Measurements from ENCODE around the gene KCNAB2.

Gene KCNAB2

DNA sequence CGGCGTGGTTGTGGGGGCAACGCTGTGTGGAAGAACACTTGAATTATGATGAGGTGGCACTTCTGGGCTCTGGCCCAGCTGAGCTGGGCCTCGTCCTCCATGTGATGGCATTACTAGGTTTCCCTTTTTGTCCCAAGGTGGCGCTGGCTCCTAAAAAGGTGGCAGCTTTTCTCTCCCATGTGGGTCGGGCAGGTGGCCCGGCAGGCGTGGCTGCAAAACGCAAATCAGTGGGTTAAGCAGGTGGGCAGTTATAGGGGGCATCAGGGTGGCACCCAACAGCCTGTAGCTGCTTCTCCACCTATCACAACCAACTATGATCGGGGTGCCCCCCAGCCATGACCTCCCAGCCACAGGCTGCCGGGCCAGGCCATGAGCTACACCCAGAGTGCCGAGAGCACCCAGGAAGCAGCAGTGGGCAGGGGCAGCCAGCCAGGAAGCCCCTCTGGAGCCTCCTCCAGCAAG lies 59.6 kb downstream of the KCNAB2 start:
- TF ChIP-seq, protein P1, sequence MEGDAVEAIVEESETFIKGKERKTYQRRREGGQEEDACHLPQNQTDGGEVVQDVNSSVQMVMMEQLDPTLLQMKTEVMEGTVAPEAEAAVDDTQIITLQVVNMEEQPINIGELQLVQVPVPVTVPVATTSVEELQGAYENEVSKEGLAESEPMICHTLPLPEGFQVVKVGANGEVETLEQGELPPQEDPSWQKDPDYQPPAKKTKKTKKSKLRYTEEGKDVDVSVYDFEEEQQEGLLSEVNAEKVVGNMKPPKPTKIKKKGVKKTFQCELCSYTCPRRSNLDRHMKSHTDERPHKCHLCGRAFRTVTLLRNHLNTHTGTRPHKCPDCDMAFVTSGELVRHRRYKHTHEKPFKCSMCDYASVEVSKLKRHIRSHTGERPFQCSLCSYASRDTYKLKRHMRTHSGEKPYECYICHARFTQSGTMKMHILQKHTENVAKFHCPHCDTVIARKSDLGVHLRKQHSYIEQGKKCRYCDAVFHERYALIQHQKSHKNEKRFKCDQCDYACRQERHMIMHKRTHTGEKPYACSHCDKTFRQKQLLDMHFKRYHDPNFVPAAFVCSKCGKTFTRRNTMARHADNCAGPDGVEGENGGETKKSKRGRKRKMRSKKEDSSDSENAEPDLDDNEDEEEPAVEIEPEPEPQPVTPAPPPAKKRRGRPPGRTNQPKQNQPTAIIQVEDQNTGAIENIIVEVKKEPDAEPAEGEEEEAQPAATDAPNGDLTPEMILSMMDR (IDR thresholded peaks at IDR 0.05; ENCODE audit: low read depth, low read length), result no peak
- H3K36me3 ChIP-seq, result peaks cover 3% of the 10 kb centered on the region; the same call in 1 of the 2 replicates
- no peak overlapping the region for H3K4me3 ChIP-seq (ENCODE audit: low read depth, low read length)
- H3K27ac ChIP-seq, result no peak overlapping the region
- H3K27me3 ChIP-seq (ENCODE audit: insufficient read depth, low read depth, severe bottlenecking), result no peaks in the 10 kb centered on the region
- H3K9me3 ChIP-seq (ENCODE audit: severe bottlenecking), result no peaks in the 10 kb centered on the region
- DNase-seq, result no peak

DNA sequence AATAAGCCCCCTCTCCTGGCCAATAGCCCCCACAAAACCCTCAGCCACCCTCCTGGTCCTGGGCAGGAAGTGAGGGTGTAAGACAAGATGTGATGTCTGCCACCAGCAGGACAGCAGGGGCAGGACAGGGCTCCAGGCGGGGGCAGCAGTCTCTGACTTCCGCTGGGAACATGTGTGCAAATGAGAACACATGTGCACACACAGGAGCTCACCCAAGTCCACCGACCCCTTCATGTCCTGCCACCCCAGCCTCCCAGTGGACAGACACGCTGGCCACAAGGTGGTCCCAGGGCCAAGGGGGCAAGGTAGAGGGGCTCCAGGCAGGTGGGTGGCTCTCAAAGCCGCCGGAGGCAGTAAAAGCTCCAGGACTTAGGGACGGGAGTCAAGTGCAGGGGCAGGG lies 60.1 kb downstream of the KCNAB2 start:
- H3K36me3 ChIP-seq, result peaks cover 3% of the 10 kb centered on the region; the same call in 1 of the 2 replicates
- H3K27me3 ChIP-seq (ENCODE audit: insufficient read depth, low read depth, severe bottlenecking), result no peaks in the 10 kb centered on the region
- TF ChIP-seq, protein P1 (IDR thresholded peaks at IDR 0.05; ENCODE audit: low read depth, low read length), result no peak
- no peak overlapping the region for H3K27ac ChIP-seq
- H3K9me3 ChIP-seq (ENCODE audit: severe bottlenecking), result no peaks in the 10 kb centered on the region
- no peak overlapping the region for H3K4me3 ChIP-seq (ENCODE audit: low read depth, low read length)
- DNase-seq, result no peak

DNA sequence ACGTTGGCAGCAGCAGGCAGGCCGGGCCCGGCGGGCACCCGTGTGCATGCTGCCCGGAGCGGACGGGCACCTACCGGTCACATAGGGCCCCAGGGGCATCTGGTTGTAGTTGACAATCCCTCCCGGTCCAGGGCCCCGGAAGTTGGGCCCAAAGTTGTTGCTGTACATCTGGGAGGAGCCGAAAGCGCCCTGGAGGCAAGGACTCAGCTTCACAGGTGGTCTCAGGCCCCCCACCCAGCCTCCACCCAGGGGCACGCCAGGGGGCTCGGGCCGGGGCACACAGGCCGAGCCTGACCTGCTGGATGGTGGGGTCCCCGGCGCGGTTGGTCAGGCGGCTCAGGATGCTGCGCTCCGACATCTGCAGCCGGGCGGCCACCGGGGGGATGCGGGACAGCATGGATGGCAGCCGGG lies 60.6 kb downstream of the KCNAB2 start:
- Histone ChIP-seq H3K4me3 (ENCODE audit: low read depth, low read length) (no peak overlapping the region), H3K27ac (no peak overlapping the region), H3K36me3 (peaks cover 3% of the 10 kb centered on the region; the same call in 1 of the 2 replicates), H3K9me3 (ENCODE audit: severe bottlenecking) (no peaks in the 10 kb centered on the region), H3K27me3 (ENCODE audit: insufficient read depth, low read depth, severe bottlenecking) (no peaks in the 10 kb centered on the region)
- TF ChIP-seq, protein P1 (IDR thresholded peaks at IDR 0.05; ENCODE audit: low read depth, low read length), result no peak
- DNase-seq, result no peak

DNA sequence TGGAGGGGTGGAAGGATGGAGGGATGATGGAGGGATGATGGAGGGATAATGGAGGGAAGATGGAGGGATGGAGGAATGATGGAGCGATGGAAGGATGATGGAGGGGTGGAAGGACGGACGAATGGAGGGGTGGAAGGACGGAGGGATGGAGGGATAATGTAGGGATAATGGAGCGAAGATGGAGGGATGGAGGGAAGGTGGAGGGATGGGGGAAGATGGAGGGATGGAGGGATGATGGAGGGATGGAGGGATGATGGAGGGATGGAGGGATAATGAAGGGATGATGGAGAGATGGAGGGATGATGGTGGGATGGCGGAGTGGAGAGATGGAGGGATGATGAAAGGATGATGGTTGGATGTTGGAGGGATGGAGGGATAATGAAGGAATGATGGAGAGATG lies 61.3 kb downstream of the KCNAB2 start:
- H3K27me3 ChIP-seq (ENCODE audit: insufficient read depth, low read depth, severe bottlenecking), result no peaks in the 10 kb centered on the region
- DNase-seq, result no peak
- H3K4me3 ChIP-seq (ENCODE audit: low read depth, low read length), result no peak overlapping the region
- TF ChIP-seq, protein P1 (IDR thresholded peaks at IDR 0.05; ENCODE audit: low read depth, low read length), result no peak
- H3K36me3 ChIP-seq, result peaks cover 3% of the 10 kb centered on the region; the same call in 1 of the 2 replicates
- H3K27ac ChIP-seq, result no peak overlapping the region
- no peaks in the 10 kb centered on the region for H3K9me3 ChIP-seq (ENCODE audit: severe bottlenecking)

DNA sequence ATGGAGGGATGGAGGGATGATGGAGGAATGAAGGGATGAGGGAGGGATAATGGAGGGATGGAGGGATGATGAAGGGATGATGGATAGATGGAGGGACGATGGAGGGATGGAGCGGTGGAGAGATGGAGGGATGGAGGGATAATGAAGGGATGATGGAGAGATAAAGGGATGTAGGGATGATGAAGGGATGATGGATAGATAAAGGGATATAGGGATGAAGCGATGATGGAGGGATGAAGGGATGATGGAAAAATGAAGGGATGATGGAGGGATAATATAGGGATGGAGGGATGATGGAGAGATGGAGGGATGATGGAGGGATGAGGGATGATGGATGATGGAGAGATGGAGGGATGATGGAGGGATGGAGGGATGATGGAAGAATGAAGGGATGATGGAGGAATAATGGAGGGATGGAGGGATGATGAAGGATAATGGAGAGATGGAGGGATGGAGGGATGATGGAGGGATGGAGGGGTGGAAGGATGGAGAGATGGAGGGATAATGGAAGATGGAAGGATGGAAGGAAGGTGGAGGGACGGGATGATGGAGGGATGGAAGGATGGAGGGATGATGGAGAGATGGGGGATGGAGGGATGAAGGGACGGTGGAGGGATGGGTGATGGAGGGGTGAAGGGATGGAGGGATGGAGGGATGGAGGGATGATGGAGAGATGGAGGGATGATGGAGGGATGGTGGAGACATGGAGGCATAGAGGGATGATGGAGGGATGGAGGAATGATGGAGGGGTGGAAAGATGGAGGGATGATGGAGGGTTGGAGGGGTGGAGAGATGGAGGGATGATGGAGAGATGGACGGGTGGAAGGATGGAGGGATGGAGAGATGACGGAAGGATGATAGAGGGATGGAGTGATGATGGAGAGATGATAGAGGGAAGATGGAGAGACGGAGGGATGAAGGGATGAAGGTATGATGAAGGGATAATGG lies 62.0 kb downstream of the KCNAB2 start:
- no peak overlapping the region for H3K27ac ChIP-seq
- peaks cover 3% of the 10 kb centered on the region; the same call in 1 of the 2 replicates for H3K36me3 ChIP-seq
- H3K27me3 ChIP-seq (ENCODE audit: insufficient read depth, low read depth, severe bottlenecking), result no peaks in the 10 kb centered on the region
- TF ChIP-seq, protein P1 (IDR thresholded peaks at IDR 0.05; ENCODE audit: low read depth, low read length), result no peak
- no peak for DNase-seq
- H3K4me3 ChIP-seq (ENCODE audit: low read depth, low read length), result no peak overlapping the region
- H3K9me3 ChIP-seq (ENCODE audit: severe bottlenecking), result no peaks in the 10 kb centered on the region

All from WERI-Rb-1 (cell line).